Measurements from ENCODE around the gene PINLYP.

GRCh38 chr19:43541920-43542650 lies 33.5 kb upstream of the PINLYP start:
- no peak for TF ChIP-seq ZNF274 (IDR thresholded peaks at IDR 0.05; ENCODE audit: low read depth, low read length)
- no peak for TF ChIP-seq YY1 (IDR thresholded peaks at IDR 0.05; ENCODE audit: insufficient read depth, insufficient read length)
